Neural cell (in vitro differentiated cells): ENCODE data around the gene DDX31.

ENCODE experiments used
- CTCF ChIP-seq: fragments of 450-650 bp; IDR thresholded peaks from 2 replicates; pipeline ENCODE4 v1.5.1; 2014; ENCODE audit warnings: antibody characterized with exemption, mild to moderate bottlenecking, moderate library complexity; ENCODE audit not compliant: poor library complexity, severe bottlenecking
- EP300 ChIP-seq: fragments of 450-650 bp; conservative IDR thresholded peaks from 2 replicates; pipeline ENCODE4 v1.6.1; 2014; ENCODE audit warnings: antibody characterized with exemption, mild to moderate bottlenecking, moderate library complexity; ENCODE audit not compliant: poor library complexity, severe bottlenecking
- EZH2 ChIP-seq: fragments of 200-600, 300-800 bp; shearing (Covaris generic), sonication (generic); IDR thresholded peaks from 2 replicates; pipeline ENCODE4 v1.6.1; 2014; ENCODE audit warnings: antibody characterized with exemption, low read length, borderline replicate concordance, mild to moderate bottlenecking; ENCODE audit not compliant: insufficient read depth, poor library complexity, severe bottlenecking
- MXI1 ChIP-seq: fragments of 450-650 bp; conservative IDR thresholded peaks from 2 replicates; pipeline ENCODE4 v1.6.1; 2014; ENCODE audit warnings: antibody characterized with exemption, mild to moderate bottlenecking; ENCODE audit not compliant: poor library complexity, severe bottlenecking
- POLR2AphosphoS5 ChIP-seq: IDR thresholded peaks from 2 replicates; pipeline ENCODE4 v1.6.1; 2012
- REST ChIP-seq: IDR thresholded peaks from 2 replicates; pipeline ENCODE4 v1.6.1; 2012; ENCODE audit warnings: borderline replicate concordance
- SMC3 ChIP-seq: fragments of 450-650 bp; conservative IDR thresholded peaks from 2 replicates; pipeline ENCODE4 v1.6.1; 2014; ENCODE audit warnings: antibody characterized with exemption, mild to moderate bottlenecking, moderate library complexity; ENCODE audit not compliant: poor library complexity

- TF ChIP-seq MXI1 = no peak
- no peak for TF ChIP-seq POLR2AphosphoS5
- TF ChIP-seq SMC3 = no peak
- no peak for TF ChIP-seq CTCF
- TF ChIP-seq EZH2 = no peak
- no peak for TF ChIP-seq EP300
- no peak for TF ChIP-seq REST
Observed at GRCh38 chr9:132717326-132717945, 47.7 kb upstream of the DDX31 start.
